ENCODE data around the gene OPA1. TPM values are rescaled to one million over a fixed set of nuclear protein-coding genes. Genes with fewer than 3 reads are reported as not detected.

The OPA1 gene
- total and polyA plus RNA-seq, 4 donors, result 13.2 to 54.5 (median 33.4) TPM

DNA sequence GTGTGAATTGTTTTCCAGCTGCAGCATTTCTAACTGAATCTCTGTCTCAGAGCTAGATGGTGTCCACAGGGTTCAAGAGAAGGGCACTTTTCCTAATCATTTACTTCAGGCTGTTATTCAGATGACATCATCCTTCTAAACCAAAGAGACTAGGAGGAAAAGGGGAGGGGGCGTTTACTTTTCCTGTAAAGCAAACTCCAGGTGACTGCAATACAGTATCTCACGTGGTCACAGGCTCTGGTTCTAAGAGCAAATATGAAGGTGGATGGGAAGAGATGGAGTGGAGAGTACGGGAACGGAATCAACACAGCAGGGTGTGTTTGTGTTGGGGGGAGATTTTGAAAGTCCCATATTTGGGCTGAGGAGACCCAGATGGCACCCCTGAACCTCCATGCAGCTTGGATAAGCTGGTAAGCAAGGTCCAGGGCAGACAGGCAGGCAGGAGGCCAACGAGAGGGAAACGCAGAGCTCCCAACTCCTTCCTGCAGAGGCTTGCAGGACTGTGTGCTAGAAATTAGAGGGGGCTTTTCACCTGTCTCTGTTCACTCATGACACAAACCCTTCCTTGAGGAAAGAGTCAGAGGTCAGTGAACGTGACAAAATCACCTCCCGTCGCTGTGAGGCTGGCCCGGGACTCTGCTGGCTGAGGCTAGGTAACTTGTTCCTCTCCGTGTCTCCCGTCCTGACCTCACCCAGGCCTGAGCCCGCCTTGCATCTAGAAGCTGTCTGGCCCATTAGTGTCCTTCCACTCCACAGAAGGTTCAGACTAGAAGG is 151.2 kb downstream of the OPA1 start:
- Histone ChIP-seq H3K4me1 (ENCODE audit: control insufficient read depth in 4 of 4, insufficient read depth in 4 of 4, low read length in 3 of 4) (peaks cover 5 to 27% (median 11%) of the 10 kb centered on the region in 4 donors), H3K27ac (ENCODE audit: low read depth in 1 of 2, low read length in 2 of 2) (peak overlapping the region; percentile 74 to 80), H3K9me3 (ENCODE audit: control insufficient read depth in 4 of 4, low read length in 3 of 4) (no peaks in the 10 kb centered on the region), H3K27me3 (ENCODE audit: control insufficient read depth in 4 of 4, insufficient read depth in 4 of 4, low read length in 3 of 4) (no peaks in the 10 kb centered on the region), H3K36me3 (ENCODE audit: control insufficient read depth in 4 of 4, insufficient read depth in 3 of 4, low read depth in 1 of 4, low read length in 3 of 4) (no peaks in the 10 kb centered on the region), H3K9ac (ENCODE audit: low read depth in 1 of 2, low read length in 2 of 2) (peak overlapping the region; percentile 38 to 55), H3K4me3 (ENCODE audit: low read depth in 1 of 3, low read length in 3 of 3) (no peak overlapping the region)
- TF ChIP-seq YY1 (IDR thresholded peaks at IDR 0.05), result peak; percentile 64
- TF ChIP-seq RXRA (IDR thresholded peaks at IDR 0.05), result peak; percentile 79 to 85
- TF ChIP-seq, protein P1, sequence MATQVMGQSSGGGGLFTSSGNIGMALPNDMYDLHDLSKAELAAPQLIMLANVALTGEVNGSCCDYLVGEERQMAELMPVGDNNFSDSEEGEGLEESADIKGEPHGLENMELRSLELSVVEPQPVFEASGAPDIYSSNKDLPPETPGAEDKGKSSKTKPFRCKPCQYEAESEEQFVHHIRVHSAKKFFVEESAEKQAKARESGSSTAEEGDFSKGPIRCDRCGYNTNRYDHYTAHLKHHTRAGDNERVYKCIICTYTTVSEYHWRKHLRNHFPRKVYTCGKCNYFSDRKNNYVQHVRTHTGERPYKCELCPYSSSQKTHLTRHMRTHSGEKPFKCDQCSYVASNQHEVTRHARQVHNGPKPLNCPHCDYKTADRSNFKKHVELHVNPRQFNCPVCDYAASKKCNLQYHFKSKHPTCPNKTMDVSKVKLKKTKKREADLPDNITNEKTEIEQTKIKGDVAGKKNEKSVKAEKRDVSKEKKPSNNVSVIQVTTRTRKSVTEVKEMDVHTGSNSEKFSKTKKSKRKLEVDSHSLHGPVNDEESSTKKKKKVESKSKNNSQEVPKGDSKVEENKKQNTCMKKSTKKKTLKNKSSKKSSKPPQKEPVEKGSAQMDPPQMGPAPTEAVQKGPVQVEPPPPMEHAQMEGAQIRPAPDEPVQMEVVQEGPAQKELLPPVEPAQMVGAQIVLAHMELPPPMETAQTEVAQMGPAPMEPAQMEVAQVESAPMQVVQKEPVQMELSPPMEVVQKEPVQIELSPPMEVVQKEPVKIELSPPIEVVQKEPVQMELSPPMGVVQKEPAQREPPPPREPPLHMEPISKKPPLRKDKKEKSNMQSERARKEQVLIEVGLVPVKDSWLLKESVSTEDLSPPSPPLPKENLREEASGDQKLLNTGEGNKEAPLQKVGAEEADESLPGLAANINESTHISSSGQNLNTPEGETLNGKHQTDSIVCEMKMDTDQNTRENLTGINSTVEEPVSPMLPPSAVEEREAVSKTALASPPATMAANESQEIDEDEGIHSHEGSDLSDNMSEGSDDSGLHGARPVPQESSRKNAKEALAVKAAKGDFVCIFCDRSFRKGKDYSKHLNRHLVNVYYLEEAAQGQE (IDR thresholded peaks at IDR 0.05), result no peak
- TF ChIP-seq, protein P2, sequence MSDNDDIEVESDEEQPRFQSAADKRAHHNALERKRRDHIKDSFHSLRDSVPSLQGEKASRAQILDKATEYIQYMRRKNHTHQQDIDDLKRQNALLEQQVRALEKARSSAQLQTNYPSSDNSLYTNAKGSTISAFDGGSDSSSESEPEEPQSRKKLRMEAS (IDR thresholded peaks at IDR 0.05), result peak; percentile 80
- peak; percentile 75 for TF ChIP-seq FOXA1 (IDR thresholded peaks at IDR 0.05)
- peak; percentile 75 for TF ChIP-seq FOXA2 (IDR thresholded peaks at IDR 0.05)
- TF ChIP-seq, protein P3, sequence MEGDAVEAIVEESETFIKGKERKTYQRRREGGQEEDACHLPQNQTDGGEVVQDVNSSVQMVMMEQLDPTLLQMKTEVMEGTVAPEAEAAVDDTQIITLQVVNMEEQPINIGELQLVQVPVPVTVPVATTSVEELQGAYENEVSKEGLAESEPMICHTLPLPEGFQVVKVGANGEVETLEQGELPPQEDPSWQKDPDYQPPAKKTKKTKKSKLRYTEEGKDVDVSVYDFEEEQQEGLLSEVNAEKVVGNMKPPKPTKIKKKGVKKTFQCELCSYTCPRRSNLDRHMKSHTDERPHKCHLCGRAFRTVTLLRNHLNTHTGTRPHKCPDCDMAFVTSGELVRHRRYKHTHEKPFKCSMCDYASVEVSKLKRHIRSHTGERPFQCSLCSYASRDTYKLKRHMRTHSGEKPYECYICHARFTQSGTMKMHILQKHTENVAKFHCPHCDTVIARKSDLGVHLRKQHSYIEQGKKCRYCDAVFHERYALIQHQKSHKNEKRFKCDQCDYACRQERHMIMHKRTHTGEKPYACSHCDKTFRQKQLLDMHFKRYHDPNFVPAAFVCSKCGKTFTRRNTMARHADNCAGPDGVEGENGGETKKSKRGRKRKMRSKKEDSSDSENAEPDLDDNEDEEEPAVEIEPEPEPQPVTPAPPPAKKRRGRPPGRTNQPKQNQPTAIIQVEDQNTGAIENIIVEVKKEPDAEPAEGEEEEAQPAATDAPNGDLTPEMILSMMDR (IDR thresholded peaks at IDR 0.05; ENCODE audit: low read depth, low read length, missing input control), result no peak
- peak; percentile 85 for TF ChIP-seq SP1 (IDR thresholded peaks at IDR 0.05)
- TF ChIP-seq, protein P4, sequence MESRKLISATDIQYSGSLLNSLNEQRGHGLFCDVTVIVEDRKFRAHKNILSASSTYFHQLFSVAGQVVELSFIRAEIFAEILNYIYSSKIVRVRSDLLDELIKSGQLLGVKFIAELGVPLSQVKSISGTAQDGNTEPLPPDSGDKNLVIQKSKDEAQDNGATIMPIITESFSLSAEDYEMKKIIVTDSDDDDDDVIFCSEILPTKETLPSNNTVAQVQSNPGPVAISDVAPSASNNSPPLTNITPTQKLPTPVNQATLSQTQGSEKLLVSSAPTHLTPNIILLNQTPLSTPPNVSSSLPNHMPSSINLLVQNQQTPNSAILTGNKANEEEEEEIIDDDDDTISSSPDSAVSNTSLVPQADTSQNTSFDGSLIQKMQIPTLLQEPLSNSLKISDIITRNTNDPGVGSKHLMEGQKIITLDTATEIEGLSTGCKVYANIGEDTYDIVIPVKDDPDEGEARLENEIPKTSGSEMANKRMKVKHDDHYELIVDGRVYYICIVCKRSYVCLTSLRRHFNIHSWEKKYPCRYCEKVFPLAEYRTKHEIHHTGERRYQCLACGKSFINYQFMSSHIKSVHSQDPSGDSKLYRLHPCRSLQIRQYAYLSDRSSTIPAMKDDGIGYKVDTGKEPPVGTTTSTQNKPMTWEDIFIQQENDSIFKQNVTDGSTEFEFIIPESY (IDR thresholded peaks at IDR 0.05), result peak; percentile 74
- no peak for TF ChIP-seq TAF1 (conservative IDR thresholded peaks at IDR 0.05)
- TF ChIP-seq JUND (IDR thresholded peaks at IDR 0.05), result peak; percentile 90 to 94
- TF ChIP-seq, protein P5, sequence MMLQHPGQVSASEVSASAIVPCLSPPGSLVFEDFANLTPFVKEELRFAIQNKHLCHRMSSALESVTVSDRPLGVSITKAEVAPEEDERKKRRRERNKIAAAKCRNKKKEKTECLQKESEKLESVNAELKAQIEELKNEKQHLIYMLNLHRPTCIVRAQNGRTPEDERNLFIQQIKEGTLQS (IDR thresholded peaks at IDR 0.05), result peak; percentile 84
- peak; percentile 29 to 34 for TF ChIP-seq RAD21 (IDR thresholded peaks at IDR 0.05)
- no peak for TF ChIP-seq EGR1 (IDR thresholded peaks at IDR 0.05; ENCODE audit: low read depth in 2 of 2)
- peak; percentile 62 to 75 for TF ChIP-seq HNF4A (conservative IDR thresholded peaks at IDR 0.05)
- no peak for TF ChIP-seq NR2F2 (IDR thresholded peaks at IDR 0.05)
- TF ChIP-seq GABPA (IDR thresholded peaks at IDR 0.05 in 1 of 2, conservative IDR thresholded peaks at IDR 0.05 in 1 of 2), result no peak
- no peak for TF ChIP-seq HNF4G (IDR thresholded peaks at IDR 0.05)
- 70% methylated on average over 13 of the region's 13 CpGs for WGBS
- peak; percentile 48 for DNase-seq (ENCODE audit: low spot score)
